GM13977 (cell line): ENCODE results near the gene GHRHR.

ENCODE experiments used
- DNase-seq: peaks from one replicate; pipeline ENCODE4 v3.0.0; 2012; ENCODE audit warnings: low spot score
- in situ Hi-C: fragments of 300-500 bp; cut with MboI; formaldehyde crosslinking; loops from one replicate; pipeline ENCODE4 v1.12.0; 2022; ENCODE audit warnings: low sequenced_read_pairs, low pct_unique_long_range_greater_than_20kb, mixed read lengths, inconsistent platforms; ENCODE audit not compliant: unreplicated experiment
- TF ChIP-seq, protein P1 (sequence below): IDR thresholded peaks from 2 replicates; pipeline ENCODE4 v1.5.1; 2012; ENCODE audit warnings: mild to moderate bottlenecking, control low read depth; ENCODE audit not compliant: insufficient read depth; ENCODE audit errors: extremely low read depth, missing control alignments

GHRHR gene

GRCh38 chr7:30996883-30997282 is 33.1 kb downstream of the GHRHR start:
- TF ChIP-seq, protein P1, sequence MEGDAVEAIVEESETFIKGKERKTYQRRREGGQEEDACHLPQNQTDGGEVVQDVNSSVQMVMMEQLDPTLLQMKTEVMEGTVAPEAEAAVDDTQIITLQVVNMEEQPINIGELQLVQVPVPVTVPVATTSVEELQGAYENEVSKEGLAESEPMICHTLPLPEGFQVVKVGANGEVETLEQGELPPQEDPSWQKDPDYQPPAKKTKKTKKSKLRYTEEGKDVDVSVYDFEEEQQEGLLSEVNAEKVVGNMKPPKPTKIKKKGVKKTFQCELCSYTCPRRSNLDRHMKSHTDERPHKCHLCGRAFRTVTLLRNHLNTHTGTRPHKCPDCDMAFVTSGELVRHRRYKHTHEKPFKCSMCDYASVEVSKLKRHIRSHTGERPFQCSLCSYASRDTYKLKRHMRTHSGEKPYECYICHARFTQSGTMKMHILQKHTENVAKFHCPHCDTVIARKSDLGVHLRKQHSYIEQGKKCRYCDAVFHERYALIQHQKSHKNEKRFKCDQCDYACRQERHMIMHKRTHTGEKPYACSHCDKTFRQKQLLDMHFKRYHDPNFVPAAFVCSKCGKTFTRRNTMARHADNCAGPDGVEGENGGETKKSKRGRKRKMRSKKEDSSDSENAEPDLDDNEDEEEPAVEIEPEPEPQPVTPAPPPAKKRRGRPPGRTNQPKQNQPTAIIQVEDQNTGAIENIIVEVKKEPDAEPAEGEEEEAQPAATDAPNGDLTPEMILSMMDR: no peak
- in situ Hi-C loops: no loop called here
- DNase-seq: no peak

GRCh38 chr7:30997316-30997715 is 33.6 kb downstream of the GHRHR start:
- DNase-seq: no peak
- in situ Hi-C loops: no loop called here
- TF ChIP-seq, protein P1: no peak

- TF ChIP-seq, protein P1: no peak
- no peak for DNase-seq
- in situ Hi-C loops: no loop called here
Measured at GRCh38 chr7:30998180-30998579, 34.4 kb downstream of the GHRHR start.

DNA sequence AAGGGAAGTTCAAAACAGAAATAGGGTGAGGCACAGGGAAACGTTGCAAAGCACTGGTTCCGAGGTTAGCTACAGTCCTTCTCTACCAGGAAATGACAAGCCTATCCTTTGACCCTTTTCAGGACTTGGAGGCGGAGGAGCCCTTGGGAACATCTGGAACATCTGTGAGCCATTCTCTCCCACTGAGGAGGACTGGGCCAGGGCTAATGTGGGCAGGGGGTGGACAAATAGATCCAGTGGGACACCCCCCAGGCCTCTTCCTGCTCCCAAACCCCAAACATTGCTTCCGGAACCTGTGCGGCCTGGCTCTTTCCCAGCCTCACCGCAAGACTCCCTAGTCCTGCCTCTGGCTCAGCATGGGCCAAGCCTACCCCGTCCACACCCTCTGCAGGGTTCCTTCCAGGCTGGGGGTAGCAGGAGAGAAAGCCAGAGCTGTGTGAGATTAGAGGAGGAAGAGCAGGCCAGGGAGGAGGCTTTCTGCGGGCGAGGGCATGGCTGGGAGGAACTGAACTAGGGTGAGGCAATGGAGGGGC is 36.5 kb downstream of the GHRHR start:
- no peak for DNase-seq
- TF ChIP-seq, protein P1: no peak
- in situ Hi-C loops: no loop called here

GRCh38 chr7:31000779-31001178 is 37.0 kb downstream of the GHRHR start:
- no peak for DNase-seq
- TF ChIP-seq, protein P1: no peak
- in situ Hi-C loops: no loop called here

DNA sequence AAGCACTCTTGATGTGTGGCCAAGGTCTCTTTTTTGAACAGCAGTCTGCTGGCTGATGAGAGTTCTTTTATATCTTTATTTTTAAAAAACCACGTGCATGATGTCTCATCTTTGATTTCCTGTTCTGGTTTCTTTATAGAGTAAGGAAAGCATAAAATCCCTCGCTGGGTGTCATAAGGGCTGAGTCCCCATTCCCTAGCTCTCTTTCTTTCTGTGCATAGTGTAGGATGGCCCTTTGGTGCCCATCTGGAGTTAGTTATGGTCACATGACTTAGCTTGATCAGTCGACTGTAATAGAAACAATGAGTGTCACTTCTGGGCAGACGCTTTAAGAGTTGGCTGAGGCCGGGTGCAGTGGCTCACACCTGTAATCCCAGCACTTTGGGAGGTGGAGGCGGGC is 38.5 kb downstream of the GHRHR start:
- TF ChIP-seq, protein P1: no peak
- in situ Hi-C loops: no loop called here
- no peak for DNase-seq

GRCh38 chr7:31003097-31003496 is 39.3 kb downstream of the GHRHR start:
- in situ Hi-C loops: no loop called here
- TF ChIP-seq, protein P1: no peak
- DNase-seq: no peak
